Right lobe of liver (tissue), 6 donors: Measurements from ENCODE around the gene PPIL4. TPM values are rescaled to one million over a fixed set of nuclear protein-coding genes. Genes with fewer than 3 reads are reported as not detected.
"Not testable (repeated sequence)": the region's sequence is repeated elsewhere in the genome, so short reads cannot be mapped to it uniquely, and the experiment has no call there.

ENCODE experiments used
- ATAC-seq, 4 donors: fragments of 200-7000 bp; cut with Tn5 transposase; one replicate each; pipeline ENCODE4 v1.9.1; 2020; ENCODE audit warnings: mild to moderate bottlenecking in 4 of 4, moderate library complexity in 4 of 4
- DNase-seq, 3 donors: peaks; one replicate each; pipeline ENCODE4 v3.0.0-alpha.2; 2020
- H3K27ac ChIP-seq, 3 donors: fragments of 200-600 bp; one replicate each; pipeline ENCODE4 v1.8.0; 2022
- H3K27me3 ChIP-seq, 2 donors: fragments of 200-600 bp; one replicate each; pipeline ENCODE4 v1.8.0; 2022
- H3K36me3 ChIP-seq, 4 donors: fragments of 200-600 bp; sonication (generic) in 1 of 4; one replicate each; pipeline versions ENCODE4 v1.5.1 to v1.8.0; 2017 to 2022; ENCODE audit warnings: control low read depth in 1 of 4
- H3K4me1 ChIP-seq, 4 donors: fragments of 200-600 bp; sonication (generic) in 1 of 4; one replicate each; pipeline versions ENCODE4 v1.5.1 to v1.8.0; 2017 to 2022; ENCODE audit warnings: control low read depth in 1 of 4
- H3K4me3 ChIP-seq, 3 donors: fragments of 200-600 bp; one replicate each; pipeline ENCODE4 v1.8.0; 2022
- H3K9me3 ChIP-seq, 4 donors: fragments of 200-600 bp; sonication (generic) in 1 of 4; one replicate each; pipeline versions ENCODE4 v1.5.1 to v1.8.0; 2017 to 2022; ENCODE audit warnings: control low read depth in 1 of 4
- POLR2A ChIP-seq: fragments of 450-650 bp; IDR thresholded peaks from one replicate; pipeline ENCODE4 v1.6.1; 2017; ENCODE audit warnings: antibody characterized with exemption, mild to moderate bottlenecking
- WGBS: methylation state at CpG from one replicate; pipeline ENCODE4 v1.1.6; 2018; ENCODE audit warnings: low coverage, low lambda C conversion rate; ENCODE audit not compliant: insufficient coverage; ENCODE audit errors: missing lambda C conversion rate; 5-methylcytosine and 5-hydroxymethylcytosine counted together
- intact Hi-C, 2 donors: fragments of 100-400 bp; cut with DNase I; formaldehyde crosslinking; loops; one replicate each; pipeline versions ENCODE4 v1.11.2 to v1.14.1; 2022
- total RNA-seq, 6 experiments: library from RNA; depleted of rRNA in 2 of 6; stranded (reverse); fragments of >200 nt in 2 of 6; fragmentation: NEBNext Ultra II Directional in 3 of 6; extraction: Animal tissue kit (Norgen Biotek cat#: 25700) in 3 of 6; gene quantifications; one replicate each; pipeline versions ENCODE4 v1.1.0 to v1.2.4, GENCODE V29; 2016 to 2023
- TF ChIP-seq, protein P1 (sequence below), 4 donors: fragments of 200-600 bp in 3 of 4; fragments of 450-650 bp in 1 of 4; IDR thresholded peaks; one replicate each; pipeline versions ENCODE4 v1.5.1 to v1.8.0; 2016 to 2022; ENCODE audit warnings: antibody characterized with exemption in 4 of 4, mild to moderate bottlenecking in 2 of 4
- donor health status: DM: no; HTN: yes; CAD: no.
- donor health status: DM: no; HTN: no; CAD: no.
- donor health status: DM: no; HTN: no; CAD: no.
- donor health status: DM: no; HTN: yes; CAD: no.
- donor health status: DM: no; HTN: yes; CAD: no.

PPIL4 gene
- total RNA-seq, 6 experiments from 2014 or later = 7.5 to 9.6 (median 8.7) TPM

DNA sequence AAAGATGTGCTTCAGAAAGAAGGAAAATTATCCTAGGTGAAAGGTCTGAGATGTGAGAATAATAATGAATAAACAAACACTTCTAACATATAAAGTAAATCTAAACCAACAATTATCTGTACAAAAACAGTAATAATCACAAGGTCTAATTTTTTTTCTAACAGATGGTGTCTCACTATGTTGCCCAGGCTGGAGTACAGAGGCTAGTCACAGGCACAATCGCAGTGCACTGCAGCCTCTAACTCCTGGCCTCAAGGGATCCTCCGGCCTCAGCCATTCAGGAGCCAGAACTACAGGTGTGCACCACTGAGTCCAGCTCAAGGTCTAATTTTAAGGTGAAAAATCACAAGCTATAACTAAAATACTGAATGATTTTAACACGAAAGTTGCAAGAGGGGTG lies 44.1 kb downstream of the PPIL4 start:
- Histone ChIP-seq H3K9me3 (no peaks in the 10 kb centered on the region), H3K4me3 (no peak overlapping the region), H3K27me3 (no peaks in the 10 kb centered on the region), H3K27ac (no peak overlapping the region), H3K36me3 (peaks cover 0 to 13% (median under 1%) of the 10 kb centered on the region in 4 donors), H3K4me1 (no peaks in the 10 kb centered on the region)
- 100% methylated on average over 1 of the region's 3 CpGs for WGBS
- TF ChIP-seq POLR2A = no peak
- TF ChIP-seq, protein P1, sequence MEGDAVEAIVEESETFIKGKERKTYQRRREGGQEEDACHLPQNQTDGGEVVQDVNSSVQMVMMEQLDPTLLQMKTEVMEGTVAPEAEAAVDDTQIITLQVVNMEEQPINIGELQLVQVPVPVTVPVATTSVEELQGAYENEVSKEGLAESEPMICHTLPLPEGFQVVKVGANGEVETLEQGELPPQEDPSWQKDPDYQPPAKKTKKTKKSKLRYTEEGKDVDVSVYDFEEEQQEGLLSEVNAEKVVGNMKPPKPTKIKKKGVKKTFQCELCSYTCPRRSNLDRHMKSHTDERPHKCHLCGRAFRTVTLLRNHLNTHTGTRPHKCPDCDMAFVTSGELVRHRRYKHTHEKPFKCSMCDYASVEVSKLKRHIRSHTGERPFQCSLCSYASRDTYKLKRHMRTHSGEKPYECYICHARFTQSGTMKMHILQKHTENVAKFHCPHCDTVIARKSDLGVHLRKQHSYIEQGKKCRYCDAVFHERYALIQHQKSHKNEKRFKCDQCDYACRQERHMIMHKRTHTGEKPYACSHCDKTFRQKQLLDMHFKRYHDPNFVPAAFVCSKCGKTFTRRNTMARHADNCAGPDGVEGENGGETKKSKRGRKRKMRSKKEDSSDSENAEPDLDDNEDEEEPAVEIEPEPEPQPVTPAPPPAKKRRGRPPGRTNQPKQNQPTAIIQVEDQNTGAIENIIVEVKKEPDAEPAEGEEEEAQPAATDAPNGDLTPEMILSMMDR (IDR thresholded peaks at IDR 0.05) = no peak
- ATAC-seq = no peak
- no peak for DNase-seq
- intact Hi-C loops = no loop called here

DNA sequence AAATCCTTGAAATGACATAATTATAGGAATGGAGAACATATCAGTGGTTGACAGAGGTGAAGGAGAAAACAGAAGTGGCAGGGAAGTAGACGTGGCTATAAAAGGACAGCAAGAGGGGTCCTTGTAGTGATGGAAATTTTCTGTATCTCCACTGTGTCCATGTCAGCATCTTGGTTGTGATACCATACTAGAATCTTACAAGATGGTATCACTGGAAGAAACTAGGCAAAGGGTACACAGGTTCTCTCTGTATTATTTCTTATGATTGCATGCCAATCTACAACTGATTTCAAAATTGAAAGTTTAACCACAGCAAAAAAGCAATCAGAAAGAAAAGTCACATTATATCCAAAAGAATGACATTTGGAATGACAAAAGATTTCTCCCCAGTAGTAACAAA lies 44.6 kb downstream of the PPIL4 start:
- no peak overlapping the region for H3K4me3 ChIP-seq
- H3K9me3 ChIP-seq = no peaks in the 10 kb centered on the region
- WGBS = 80% methylated on average over 1 of the region's 1 CpG
- TF ChIP-seq POLR2A = no peak
- TF ChIP-seq, protein P1 (IDR thresholded peaks at IDR 0.05) = no peak
- no peak overlapping the region for H3K27ac ChIP-seq
- intact Hi-C loops = no loop called here
- ATAC-seq = no peak
- H3K27me3 ChIP-seq = no peaks in the 10 kb centered on the region
- peaks cover 0 to 13% (median under 1%) of the 10 kb centered on the region in 4 donors for H3K36me3 ChIP-seq
- H3K4me1 ChIP-seq = no peaks in the 10 kb centered on the region
- no peak for DNase-seq

DNA sequence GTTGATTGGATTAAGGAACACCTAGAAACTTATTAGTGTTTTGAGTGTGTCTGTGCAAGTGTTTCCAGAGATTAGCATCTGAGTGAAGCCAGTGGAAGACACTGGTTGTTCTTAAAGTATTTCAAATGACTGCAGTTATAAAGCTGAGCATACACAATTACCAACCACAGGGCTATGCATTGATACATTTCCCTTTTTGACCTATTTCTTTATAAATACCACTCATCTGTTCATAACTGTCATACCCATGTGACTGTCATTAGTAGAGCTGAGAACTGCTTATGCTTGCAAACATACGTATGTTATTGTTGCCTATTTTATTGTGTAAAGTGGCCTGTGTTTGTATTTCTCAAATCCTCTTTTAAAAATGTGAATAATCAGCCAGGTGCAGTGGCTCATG lies 45.7 kb downstream of the PPIL4 start:
- H3K4me1 ChIP-seq = no peaks in the 10 kb centered on the region
- H3K27ac ChIP-seq = no peak overlapping the region
- intact Hi-C loops = no loop called here
- TF ChIP-seq, protein P1 (IDR thresholded peaks at IDR 0.05) = no peak
- TF ChIP-seq POLR2A = no peak
- no peaks in the 10 kb centered on the region for H3K9me3 ChIP-seq
- DNase-seq (no peak), ATAC-seq (peak in 1 of 4 donors; percentile 48)
- 80% methylated on average over 1 of the region's 1 CpG for WGBS
- H3K27me3 ChIP-seq = no peaks in the 10 kb centered on the region
- no peak overlapping the region for H3K4me3 ChIP-seq
- H3K36me3 ChIP-seq = peaks cover 0 to 5% (median 0%) of the 10 kb centered on the region in 4 donors

DNA sequence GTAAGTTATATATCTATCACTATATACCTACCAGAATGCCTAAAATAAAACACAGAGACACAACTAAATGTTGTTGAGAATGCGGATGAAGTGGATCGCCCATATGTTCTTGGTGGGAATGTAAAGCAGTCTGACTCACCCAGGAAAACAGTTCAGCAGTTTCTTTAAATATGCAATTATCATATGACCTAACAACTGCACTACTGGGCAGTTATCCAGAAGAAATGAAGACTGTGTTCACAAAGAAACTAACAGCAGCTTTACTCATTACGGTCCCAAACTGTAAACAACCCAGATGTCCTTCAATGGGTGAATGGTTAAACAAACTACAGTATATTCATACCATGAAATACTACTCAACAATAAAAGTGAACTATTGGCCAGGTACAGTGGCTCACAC lies 46.8 kb downstream of the PPIL4 start:
- ATAC-seq (peak in 3 of 4 donors; percentile 20 to 59 (median 43)), DNase-seq (no peak)
- Histone ChIP-seq H3K27me3 (no peaks in the 10 kb centered on the region), H3K4me3 (no peak overlapping the region), H3K9me3 (no peaks in the 10 kb centered on the region), H3K36me3 (no peaks in the 10 kb centered on the region), H3K27ac (no peak overlapping the region), H3K4me1 (no peaks in the 10 kb centered on the region)
- 45% methylated on average over 3 of the region's 3 CpGs for WGBS
- TF ChIP-seq, protein P1 (IDR thresholded peaks at IDR 0.05) = no peak
- no peak for TF ChIP-seq POLR2A
- intact Hi-C loops = no loop called here

DNA sequence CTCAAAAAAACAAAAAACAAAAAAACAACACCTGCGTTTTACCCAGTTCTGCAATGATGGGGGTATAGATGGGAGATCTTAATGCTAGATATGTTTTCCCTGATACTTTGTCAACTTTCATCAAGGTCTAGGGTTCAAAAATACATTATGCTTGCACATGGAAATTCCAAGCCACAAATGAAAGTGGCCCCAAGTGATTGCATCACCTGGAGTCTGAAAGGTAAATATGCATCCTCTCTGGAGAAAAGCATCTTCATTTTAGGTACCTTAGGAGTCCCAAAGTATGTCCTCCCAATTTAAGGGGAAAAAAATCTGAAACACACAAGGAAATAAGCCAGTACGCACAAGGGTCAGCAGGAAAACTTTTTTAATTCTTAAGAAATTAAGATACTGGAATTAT lies 48.5 kb downstream of the PPIL4 start:
- TF ChIP-seq, protein P1 (IDR thresholded peaks at IDR 0.05) = no peak
- TF ChIP-seq POLR2A = no peak
- H3K9me3 ChIP-seq = no peaks in the 10 kb centered on the region
- ATAC-seq (no peak), DNase-seq (no peak)
- no peak overlapping the region for H3K27ac ChIP-seq
- intact Hi-C loops = no loop called here
- H3K4me3 ChIP-seq = no peak overlapping the region
- no peaks in the 10 kb centered on the region for H3K4me1 ChIP-seq
- no peaks in the 10 kb centered on the region for H3K27me3 ChIP-seq
- H3K36me3 ChIP-seq = no peaks in the 10 kb centered on the region
- WGBS = 89% methylated on average over 2 of the region's 2 CpGs

DNA sequence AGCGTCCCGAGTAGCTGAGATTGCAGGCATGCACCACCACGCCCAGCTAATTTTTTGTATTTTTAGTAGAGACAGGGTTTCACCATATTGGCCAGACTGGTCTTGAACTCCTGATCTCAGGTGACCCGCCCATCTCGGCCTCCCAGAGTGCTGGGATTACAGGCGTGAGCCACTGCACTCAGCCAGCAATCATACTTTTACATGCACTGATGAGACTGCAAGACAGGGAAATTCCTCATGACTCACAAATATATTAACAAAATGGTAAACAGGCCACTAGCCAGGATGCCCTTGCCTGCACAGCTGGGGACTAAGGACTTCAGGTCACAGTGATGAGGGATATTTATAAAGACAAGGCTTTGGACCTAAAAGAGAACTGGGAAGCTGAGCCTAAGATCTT lies 49.2 kb downstream of the PPIL4 start:
- H3K27me3 ChIP-seq = not testable (repeated sequence)

DNA sequence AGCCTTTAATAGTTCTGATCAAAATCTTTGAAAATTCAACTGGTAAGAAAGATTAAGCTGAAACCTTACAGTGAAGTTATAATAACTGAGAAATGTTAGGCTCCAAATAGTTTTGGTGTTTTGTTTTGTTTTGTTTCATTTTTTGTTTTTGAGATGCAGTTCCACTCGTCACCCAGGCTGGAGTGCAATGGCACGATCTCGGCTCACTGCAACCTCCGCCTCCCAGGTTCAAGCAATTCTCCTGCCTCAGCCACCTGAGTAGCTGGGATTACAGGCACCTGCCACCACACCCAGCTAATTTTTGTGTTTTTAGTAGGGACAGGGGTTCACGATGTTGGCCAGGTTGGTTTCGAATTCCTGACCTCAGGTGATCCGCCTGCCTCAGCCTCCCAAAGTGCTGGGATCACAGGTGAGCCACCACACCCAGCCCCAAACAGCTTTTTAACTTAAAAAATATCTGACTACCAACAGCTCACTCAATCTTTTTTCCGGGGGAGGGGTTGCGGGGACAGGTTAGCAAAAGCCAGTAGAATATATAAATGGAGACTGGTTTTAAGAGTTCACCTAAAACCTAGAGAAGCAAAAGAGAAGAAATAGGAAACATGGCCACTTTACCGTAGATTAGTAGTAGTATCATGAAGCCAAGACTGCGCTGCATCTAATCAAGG lies 50.4 kb downstream of the PPIL4 start:
- DNase-seq, intact Hi-C loops, ATAC-seq, H3K36me3 ChIP-seq, H3K9me3 ChIP-seq, H3K4me3 ChIP-seq, H3K4me1 ChIP-seq, H3K27ac ChIP-seq, H3K27me3 ChIP-seq: not testable (repeated sequence)
- WGBS = 76% methylated on average over 11 of the region's 11 CpGs

More for the DNA sequence above, 49.2 kb downstream of the PPIL4 start:
- intact Hi-C loops, H3K27ac ChIP-seq, H3K4me1 ChIP-seq, DNase-seq, H3K36me3 ChIP-seq, H3K9me3 ChIP-seq, H3K4me3 ChIP-seq: not testable (repeated sequence)
- ATAC-seq = peak in 1 of 4 donors; percentile 32
- 87% methylated on average over 6 of the region's 6 CpGs for WGBS
